GM12865 (cell line): ENCODE measurements around the gene SLC31A1.
A peak's percentile ranks its signal among the peaks of the same experiment; 100 is the strongest.

Experiments
- DNase-seq: peaks from one replicate; pipeline ENCODE4 v3.0.0; 2010; ENCODE audit warnings: low read depth
- H3K4me3 ChIP-seq: 2 replicates; pipeline ENCODE4 v1.5.1; 2011; ENCODE audit warnings: mild to moderate bottlenecking, low read depth, low read length, control low read depth
- CTCF ChIP-seq: IDR thresholded peaks from 2 replicates; pipeline ENCODE4 v1.5.1; 2011; ENCODE audit warnings: low read length, control low read depth, low read depth, inconsistent platforms; ENCODE audit not compliant: insufficient read depth; ENCODE audit errors: missing control alignments

Gene SLC31A1

GRCh38 chr9:113302792-113303418 is 81.6 kb downstream of the SLC31A1 start, which contains the start of gene RNF183:
RNF183 (minus strand) TSS chr9:113303376; CDS start chr9:113298184, 5,192 bp downstream.
- H3K4me3 ChIP-seq = no peak within 1 kb of the TSS
- no peak for DNase-seq

DNA sequence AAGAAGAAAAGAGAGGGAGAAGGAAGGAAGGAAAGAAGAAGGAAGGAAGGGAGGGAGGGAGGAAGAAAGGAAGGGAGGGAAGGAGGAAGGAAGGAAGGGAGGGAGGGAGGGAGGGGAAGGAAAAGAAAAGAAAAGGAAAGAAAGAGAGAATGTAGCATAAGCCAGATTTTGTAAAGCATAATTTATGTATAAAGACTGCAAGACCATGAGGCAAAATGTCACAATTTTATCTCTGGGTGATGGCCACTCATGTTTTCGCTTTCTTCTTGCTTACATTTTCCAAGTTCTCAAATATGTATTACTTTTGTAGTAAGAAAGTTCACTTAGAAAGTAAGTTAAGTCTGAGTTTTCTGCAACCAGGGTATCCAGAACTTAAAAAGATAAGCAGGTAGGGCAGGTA is 85.2 kb downstream of the SLC31A1 start:
- no peak for DNase-seq
- TF ChIP-seq CTCF = no peak
- no peak overlapping the region for H3K4me3 ChIP-seq

More at GRCh38 chr9:113302792-113303418, 81.6 kb downstream of the SLC31A1 start, which contains the start of gene RNF183:
- no peak for TF ChIP-seq CTCF

DNA sequence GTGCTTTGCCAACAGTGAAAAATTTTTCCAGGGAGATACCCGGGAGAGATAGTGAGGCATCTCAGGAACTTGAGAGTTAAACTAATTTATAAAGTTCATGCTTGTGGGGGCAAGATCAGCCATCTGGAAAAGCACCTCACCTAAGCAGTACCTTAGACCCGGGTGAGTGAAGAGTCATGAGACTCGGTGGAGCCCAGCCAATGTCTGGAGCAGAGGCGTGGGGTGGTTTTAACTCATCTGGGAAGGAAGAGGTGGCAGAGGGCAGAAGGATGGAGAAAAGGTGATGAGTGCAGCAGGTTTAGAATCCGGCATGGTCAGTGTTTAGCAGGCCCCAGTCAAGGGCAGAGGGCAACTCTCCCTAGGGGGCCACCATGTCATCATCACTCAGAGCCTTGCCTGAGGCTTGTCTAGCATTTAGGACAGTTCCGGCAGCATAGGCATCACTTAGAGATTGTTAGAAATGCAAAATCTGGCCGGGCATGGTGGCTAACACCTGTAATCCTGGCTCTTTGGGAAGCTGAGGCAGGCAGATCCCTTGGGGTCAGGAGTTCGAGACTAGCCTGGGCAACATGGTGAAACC is 86.1 kb downstream of the SLC31A1 start:
- no peak for DNase-seq
- H3K4me3 ChIP-seq = no peak overlapping the region
- no peak for TF ChIP-seq CTCF

GRCh38 chr9:113309204-113309813 is 88.0 kb downstream of the SLC31A1 start:
- peak; percentile 48 for TF ChIP-seq CTCF
- no peak overlapping the region for H3K4me3 ChIP-seq
- peak; percentile 46 for DNase-seq

- H3K4me3 ChIP-seq = no peak overlapping the region
- DNase-seq = no peak
- no peak for TF ChIP-seq CTCF
Observed at GRCh38 chr9:113310538-113310937, 89.2 kb downstream of the SLC31A1 start.

DNA sequence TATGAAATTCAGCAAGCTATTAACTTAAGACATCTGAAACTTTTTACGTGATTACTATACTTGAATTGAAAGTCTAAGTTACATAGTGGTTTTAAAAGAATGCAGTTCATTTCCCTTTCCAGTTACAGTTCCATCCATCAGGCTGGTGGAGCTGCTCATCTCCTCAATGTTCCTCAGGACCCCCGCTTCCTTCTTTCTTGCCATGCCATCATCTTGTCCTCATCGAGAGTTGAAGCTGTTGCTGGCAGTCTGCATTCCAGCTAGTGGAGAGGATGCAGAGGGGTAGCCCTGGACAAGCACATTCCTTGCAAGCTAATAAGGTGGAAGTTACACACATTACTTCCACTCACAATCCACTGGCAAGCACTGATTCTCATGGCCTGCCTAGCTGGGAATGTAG is 90.6 kb downstream of the SLC31A1 start:
- DNase-seq = no peak
- H3K4me3 ChIP-seq = no peak overlapping the region
- no peak for TF ChIP-seq CTCF
